Measurements from ENCODE around the gene PTPRG. TPM values are rescaled to one million over a fixed set of nuclear protein-coding genes. Genes with fewer than 3 reads are reported as not detected.

PTPRG gene
- total RNA-seq, 1 experiment from 2014 or later = 0.74 TPM

- Histone ChIP-seq H3K27me3 (ENCODE audit: control insufficient read depth, insufficient read depth, low read length) (no peaks in the 10 kb centered on the region), H3K27ac (ENCODE audit: low read length) (no peak overlapping the region), H3K4me3 (ENCODE audit: low read depth in 2 of 2, low read length in 2 of 2) (no peak overlapping the region), H3K36me3 (ENCODE audit: control insufficient read depth, insufficient read depth, low read length) (no peaks in the 10 kb centered on the region), H3K4me1 (ENCODE audit: control insufficient read depth, insufficient read depth, low read length) (no peaks in the 10 kb centered on the region), H3K9me3 (ENCODE audit: control insufficient read depth, insufficient read depth, low read depth, low read length) (no peaks in the 10 kb centered on the region)
- in situ Hi-C loops (cut with HindIII; ENCODE audit: low pct_unique_long_range_greater_than_20kb, low sequenced_read_pairs) = no loop called here
- DNase-seq (ENCODE audit: low read depth, low spot score) (no peak), ATAC-seq (no peak)
- no TSS peak for BruUV-seq (replicated peaks)
- intact Hi-C loops (cut with micrococcal nuclease; ENCODE audit: unreplicated experiment) = no loop called here
- ChIA-PET CTCF (no interaction called here), POLR2A (no interaction called here)
- TF ChIP-seq CTCF (IDR thresholded peaks at IDR 0.05) (no peak), REST (IDR thresholded peaks at IDR 0.05; ENCODE audit: insufficient read depth in 1 of 2, low read depth in 2 of 2, low read length in 1 of 2) (no peak), TCF7L2 (IDR thresholded peaks at IDR 0.05; ENCODE audit: low read depth, low read length) (no peak)
Observed at GRCh38 chr3:61794341-61794740, 233.0 kb downstream of the PTPRG start.

- intact Hi-C loops (cut with micrococcal nuclease; ENCODE audit: unreplicated experiment) (no loop called here), in situ Hi-C loops (cut with HindIII; ENCODE audit: low pct_unique_long_range_greater_than_20kb, low sequenced_read_pairs) (no loop called here)
- ChIA-PET CTCF (no interaction called here), POLR2A (no interaction called here)
- Histone ChIP-seq H3K4me1 (ENCODE audit: control insufficient read depth, insufficient read depth, low read length) (no peaks in the 10 kb centered on the region), H3K27ac (ENCODE audit: low read length) (no peak overlapping the region), H3K4me3 (ENCODE audit: low read depth in 2 of 2, low read length in 2 of 2) (no peak overlapping the region), H3K27me3 (ENCODE audit: control insufficient read depth, insufficient read depth, low read length) (no peaks in the 10 kb centered on the region), H3K9me3 (ENCODE audit: control insufficient read depth, insufficient read depth, low read depth, low read length) (no peaks in the 10 kb centered on the region), H3K36me3 (ENCODE audit: control insufficient read depth, insufficient read depth, low read length) (no peaks in the 10 kb centered on the region)
- no peak for DNase-seq (ENCODE audit: low read depth, low spot score)
- no TSS peak for BruUV-seq (replicated peaks)
- no peak for TF ChIP-seq TCF7L2 (IDR thresholded peaks at IDR 0.05; ENCODE audit: low read depth, low read length)
- TF ChIP-seq SIN3A (IDR thresholded peaks at IDR 0.05; ENCODE audit: borderline replicate concordance, insufficient read depth, low read depth, low read length) = no peak
- TF ChIP-seq CTCF (IDR thresholded peaks at IDR 0.05) = no peak
- no peak for TF ChIP-seq REST (IDR thresholded peaks at IDR 0.05; ENCODE audit: insufficient read depth in 1 of 2, low read depth in 2 of 2, low read length in 1 of 2)
- TF ChIP-seq POLR2AphosphoS5 (IDR thresholded peaks at IDR 0.05; ENCODE audit: low read depth, low read length) = no peak
- no peak for ATAC-seq
Observed at GRCh38 chr3:61794961-61795360, 233.6 kb downstream of the PTPRG start.

Measured in Panc1 (cell line).